HUES48 (cell line): Measurements from ENCODE around the gene RHBDF1.

Experiments
- H3K27ac ChIP-seq: one replicate; pipeline ENCODE4 v1.7.0; 2013; ENCODE audit warnings: low read depth, low read length, inconsistent platforms
- H3K27me3 ChIP-seq: 2 replicates; pipeline ENCODE4 v1.6.1; 2013; ENCODE audit warnings: mild to moderate bottlenecking, low read length; ENCODE audit not compliant: control insufficient read depth, insufficient read depth
- H3K36me3 ChIP-seq: 2 replicates; pipeline ENCODE4 v1.6.1; 2013; ENCODE audit warnings: low read length; ENCODE audit not compliant: control insufficient read depth, insufficient read depth
- H3K4me1 ChIP-seq: 2 replicates; pipeline ENCODE4 v1.6.1; 2013; ENCODE audit warnings: mild to moderate bottlenecking, low read length; ENCODE audit not compliant: control insufficient read depth, insufficient read depth
- H3K4me3 ChIP-seq: 2 replicates; pipeline ENCODE4 v1.5.1; 2013; ENCODE audit warnings: mild to moderate bottlenecking, low read depth, low read length
- H3K9ac ChIP-seq: 2 replicates; pipeline ENCODE4 v1.6.1; 2013; ENCODE audit warnings: mild to moderate bottlenecking, low read depth, low read length, moderate library complexity
- H3K9me3 ChIP-seq: 2 replicates; pipeline ENCODE4 v1.6.1; 2013; ENCODE audit warnings: low read length; ENCODE audit not compliant: control insufficient read depth, insufficient read depth

The RHBDF1 gene

GRCh38 chr16:71540-72401 is 660 bp downstream of the RHBDF1 start:
- Histone ChIP-seq H3K9me3 (no peaks in the 10 kb centered on the region), H3K4me3 (peak overlapping the region; percentile 69), H3K27ac (peak overlapping the region; percentile 79), H3K27me3 (no peaks in the 10 kb centered on the region), H3K36me3 (no peaks in the 10 kb centered on the region), H3K9ac (no peak overlapping the region), H3K4me1 (peaks cover 44% of the 10 kb centered on the region)

GRCh38 chr16:71210-71539 is 1.3 kb downstream of the RHBDF1 start:
- no peaks in the 10 kb centered on the region for H3K27me3 ChIP-seq
- H3K9me3 ChIP-seq, result no peaks in the 10 kb centered on the region
- peak overlapping the region; percentile 69 for H3K4me3 ChIP-seq
- H3K36me3 ChIP-seq, result no peaks in the 10 kb centered on the region
- H3K9ac ChIP-seq, result no peak overlapping the region
- peaks cover 38% of the 10 kb centered on the region for H3K4me1 ChIP-seq
- peak overlapping the region; percentile 79 for H3K27ac ChIP-seq

- H3K9ac ChIP-seq, result no peak overlapping the region
- H3K4me3 ChIP-seq, result no peak overlapping the region
- peaks cover 21% of the 10 kb centered on the region for H3K4me1 ChIP-seq
- H3K27me3 ChIP-seq, result no peaks in the 10 kb centered on the region
- H3K27ac ChIP-seq, result no peak overlapping the region
- 0 out of 2 replicates have a peak, but pooled peaks cover 4% of the 10 kb centered on the region for H3K36me3 ChIP-seq
- H3K9me3 ChIP-seq, result no peaks in the 10 kb centered on the region
Measured at GRCh38 chr16:69181-69580, 3.2 kb downstream of the RHBDF1 start.

- Histone ChIP-seq H3K27ac (no peak overlapping the region), H3K36me3 (peaks cover 15% of the 10 kb centered on the region), H3K9me3 (no peaks in the 10 kb centered on the region), H3K9ac (no peak overlapping the region), H3K4me3 (no peak overlapping the region), H3K27me3 (no peaks in the 10 kb centered on the region), H3K4me1 (peaks cover 11% of the 10 kb centered on the region)
Measured at GRCh38 chr16:67884-68789, 4.3 kb downstream of the RHBDF1 start.

GRCh38 chr16:67183-67791 is 5.1 kb downstream of the RHBDF1 start:
- H3K27ac ChIP-seq, result no peak overlapping the region
- no peak overlapping the region for H3K9ac ChIP-seq
- peaks cover 6% of the 10 kb centered on the region; the same call in 1 of the 2 replicates for H3K4me1 ChIP-seq

GRCh38 chr16:66309-67182 is 5.9 kb downstream of the RHBDF1 start:
- H3K4me3 ChIP-seq, result no peak overlapping the region
- H3K9me3 ChIP-seq, result no peaks in the 10 kb centered on the region
- H3K27ac ChIP-seq, result no peak overlapping the region
- H3K27me3 ChIP-seq, result no peaks in the 10 kb centered on the region
- H3K9ac ChIP-seq, result no peak overlapping the region
- H3K36me3 ChIP-seq, result peaks cover 24% of the 10 kb centered on the region
- H3K4me1 ChIP-seq, result peaks cover 6% of the 10 kb centered on the region; the same call in 1 of the 2 replicates

More at GRCh38 chr16:67183-67791, 5.1 kb downstream of the RHBDF1 start:
- H3K9me3 ChIP-seq, result no peaks in the 10 kb centered on the region
- H3K36me3 ChIP-seq, result peaks cover 21% of the 10 kb centered on the region
- H3K4me3 ChIP-seq, result no peak overlapping the region
- H3K27me3 ChIP-seq, result no peaks in the 10 kb centered on the region

GRCh38 chr16:65745-66144 is 6.7 kb downstream of the RHBDF1 start:
- H3K9me3 ChIP-seq, result no peaks in the 10 kb centered on the region
- no peak overlapping the region for H3K9ac ChIP-seq
- H3K27ac ChIP-seq, result no peak overlapping the region
- no peaks in the 10 kb centered on the region for H3K27me3 ChIP-seq
- 0 out of 2 replicates have a peak, but pooled peaks cover under 1% of the 10 kb centered on the region for H3K4me1 ChIP-seq
- H3K4me3 ChIP-seq, result no peak overlapping the region
- H3K36me3 ChIP-seq, result peaks cover 27% of the 10 kb centered on the region

- H3K36me3 ChIP-seq, result peaks cover 34% of the 10 kb centered on the region
- no peak overlapping the region for H3K9ac ChIP-seq
- H3K4me3 ChIP-seq, result no peak overlapping the region
- no peaks in the 10 kb centered on the region for H3K27me3 ChIP-seq
- no peaks in the 10 kb centered on the region for H3K9me3 ChIP-seq
- no peak overlapping the region for H3K27ac ChIP-seq
- no peaks in the 10 kb centered on the region for H3K4me1 ChIP-seq
Measured at GRCh38 chr16:64914-65255, 7.5 kb downstream of the RHBDF1 start.

- Histone ChIP-seq H3K36me3 (peaks cover 40% of the 10 kb centered on the region), H3K4me1 (no peaks in the 10 kb centered on the region), H3K4me3 (no peak overlapping the region), H3K27me3 (no peaks in the 10 kb centered on the region), H3K9me3 (no peaks in the 10 kb centered on the region), H3K9ac (no peak overlapping the region), H3K27ac (no peak overlapping the region)
Measured at GRCh38 chr16:63998-64913, 8.2 kb downstream of the RHBDF1 start.
